Endothelial cell of umbilical vein (primary cell): ENCODE data around the gene TXK. TPM values are rescaled to one million over a fixed set of nuclear protein-coding genes. Genes with fewer than 3 reads are reported as not detected.

ENCODE experiments used
- BruUV-seq: library from RNA; stranded (reverse); fragments of 400-500 nt; replicated peaks from 2 replicates; lab custom pipeline; 2021; lab: Mats Ljungman, UMichigan
- CTCF ChIA-PET: fragments of 300-600, 350-600 bp; sonication (Branson Sonifier 250); formaldehyde crosslinking; loops from one replicate; lab custom pipeline; 2021; ENCODE audit warnings: antibody characterized with exemption, inconsistent platforms; lab: Charles Lee
- POLR2A ChIA-PET: fragments of 300-600, 350-600 bp; sonication (Branson Sonifier 250); formaldehyde crosslinking; loops from one replicate; lab custom pipeline; 2021; ENCODE audit warnings: antibody characterized with exemption, inconsistent platforms; lab: Charles Lee
- DNase-seq: peaks from one replicate; pipeline ENCODE4 v3.0.0-alpha.2; 2011; ENCODE audit warnings: low read depth, low spot score
- FAIRE-seq: peaks from 2 replicates; lab custom pipeline; 2011; peaks lifted over from hg19 to GRCh38; lab: Jason Lieb, UNC
- H2AFZ ChIP-seq: 2 replicates; pipeline ENCODE4 v1.6.0; 2012; ENCODE audit warnings: low read depth, low read length, control low read depth, inconsistent platforms
- H3K27ac ChIP-seq: 2 replicates; pipeline ENCODE4 v1.5.1; 2011; ENCODE audit warnings: low read depth, mild to moderate bottlenecking, control low read depth, low read length, moderate library complexity; ENCODE audit not compliant: insufficient read depth
- H3K27me3 ChIP-seq, 2 experiments: 2 replicates each; pipeline versions ENCODE4 v1.6.0 to v1.6.1; 2011; ENCODE audit warnings: low read length in 2 of 2, mixed read lengths in 1 of 2; ENCODE audit not compliant: control insufficient read depth in 2 of 2, insufficient read depth in 2 of 2
- H3K36me3 ChIP-seq, 2 experiments: 2 replicates in 1 of 2; 3 replicates in 1 of 2; pipeline ENCODE4 v1.5.1; 2011; ENCODE audit warnings: low read length in 2 of 2, mild to moderate bottlenecking in 1 of 2, moderate library complexity in 1 of 2; ENCODE audit not compliant: control insufficient read depth in 2 of 2, insufficient read depth in 2 of 2; ENCODE audit errors: extremely low read depth in 1 of 2
- H3K4me1 ChIP-seq: 3 replicates; pipeline ENCODE4 v1.5.1; 2011; ENCODE audit warnings: mild to moderate bottlenecking, low read length; ENCODE audit not compliant: control insufficient read depth, insufficient read depth; ENCODE audit errors: extremely low read depth
- H3K4me2 ChIP-seq: 2 replicates; pipeline ENCODE4 v1.6.1; 2011; ENCODE audit warnings: low read length, control low read depth, mixed read lengths; ENCODE audit not compliant: insufficient read depth
- H3K4me3 ChIP-seq, 3 experiments: fragments of 200-600 bp in 1 of 3; sonication (generic), shearing (Covaris generic) in 1 of 3; replicated peaks in 1 of 3; 2 replicates each; pipeline ENCODE4 v1.5.1; 2011 to 2016; ENCODE audit warnings: control low read depth in 3 of 3, low read length in 3 of 3, mild to moderate bottlenecking in 2 of 3, inconsistent platforms in 1 of 3, low read depth in 1 of 3, moderate library complexity in 1 of 3; ENCODE audit not compliant: insufficient read depth in 1 of 3
- H3K79me2 ChIP-seq: 2 replicates; pipeline ENCODE4 v1.6.0; 2012; ENCODE audit warnings: low read length, inconsistent platforms; ENCODE audit not compliant: control insufficient read depth, insufficient read depth
- H3K9ac ChIP-seq: replicated peaks from 2 replicates; pipeline ENCODE3; 2011; ENCODE audit warnings: low read length, control low read depth; ENCODE audit not compliant: insufficient read depth; ENCODE audit errors: extremely low read depth
- H3K9me1 ChIP-seq: replicated peaks from 3 replicates; pipeline ENCODE4 v1.6.0; 2011; ENCODE audit warnings: mild to moderate bottlenecking, low read length; ENCODE audit not compliant: control insufficient read depth, insufficient read depth; ENCODE audit errors: extremely low read depth
- H3K9me3 ChIP-seq: replicated peaks from 2 replicates; pipeline ENCODE4 v1.5.1; 2012; ENCODE audit warnings: low read length, inconsistent platforms; ENCODE audit not compliant: control insufficient read depth, insufficient read depth
- H4K20me1 ChIP-seq: replicated peaks from 2 replicates; pipeline ENCODE3; 2011; ENCODE audit warnings: mild to moderate bottlenecking, low read length; ENCODE audit not compliant: control insufficient read depth, insufficient read depth; ENCODE audit errors: extremely low read depth
- CTCF ChIP-seq, 2 donors: IDR thresholded peaks; 1 replicate in 1 of 2; 2 replicates in 1 of 2; pipeline ENCODE4 v1.5.1; 2011; ENCODE audit warnings: low read length in 2 of 2, mild to moderate bottlenecking in 2 of 2, moderate library complexity in 2 of 2, control low read depth in 1 of 2, inconsistent platforms in 1 of 2, low read depth in 1 of 2; ENCODE audit not compliant: insufficient read depth in 1 of 2; ENCODE audit errors: extremely low read depth in 1 of 2
- EZH2 ChIP-seq: IDR thresholded peaks from 2 replicates; pipeline ENCODE4 v1.6.1; 2012; ENCODE audit warnings: borderline replicate concordance, low read depth, mild to moderate bottlenecking, moderate library complexity, low read length, inconsistent platforms; ENCODE audit not compliant: severe bottlenecking
- JUN ChIP-seq: IDR thresholded peaks from 2 replicates; pipeline ENCODE4 v1.6.1; 2011; ENCODE audit warnings: borderline replicate concordance, low read depth; ENCODE audit not compliant: insufficient read length, insufficient read depth
- MAX ChIP-seq: IDR thresholded peaks from 2 replicates; pipeline ENCODE4 v1.6.1; 2011; ENCODE audit not compliant: insufficient read depth, insufficient read length
- POLR2A ChIP-seq: IDR thresholded peaks from 2 replicates; pipeline ENCODE4 v1.6.1; 2012; ENCODE audit warnings: low read depth, mild to moderate bottlenecking, control low read depth, low read length
- POLR2AphosphoS5 ChIP-seq: IDR thresholded peaks from 2 replicates; pipeline ENCODE4 v1.6.1; 2012; ENCODE audit warnings: low read depth, mild to moderate bottlenecking, control low read depth, low read length, moderate library complexity; ENCODE audit not compliant: insufficient read depth
- dilution Hi-C: fragments of 300-500 bp; cut with MboI; formaldehyde crosslinking; loops from one replicate; pipeline ENCODE4 v1.15.0; 2019; ENCODE audit warnings: low sequenced_read_pairs; ENCODE audit not compliant: extremely low pct_ligation_motif_present
- intact Hi-C: fragments of 100-400 bp; cut with micrococcal nuclease; formaldehyde crosslinking; loops from one replicate; pipeline ENCODE4 v1.10.0; 2022
- polyA plus RNA-seq, 4 experiments: library from polyadenylated mRNA; depleted of rRNA in 3 of 4; stranded (reverse) in 3 of 4; unstranded in 1 of 4; fragments of >200 nt; gene quantifications; 2 replicates each; pipeline versions ENCODE4 v1.2.1 to v1.2.3, GENCODE V29; 2011 to 2012; ENCODE audit warnings: missing spikeins in 1 of 4
- total RNA-seq: library from RNA; stranded (reverse); gene quantifications from 2 replicates; pipeline ENCODE4 v1.2.3, GENCODE V29; 2021

Gene TXK
- total and polyA plus RNA-seq, 2 donors (not counting 3 experiments of a cell fraction or from before 2014, with no cell fraction given) = 0.26 to 0.97 TPM

- no peaks in the 10 kb centered on the region for H4K20me1 ChIP-seq
- H3K9me1 ChIP-seq = no peaks in the 10 kb centered on the region
- CTCF ChIA-PET = no interaction called here
- no peaks in the 10 kb centered on the region for H3K36me3 ChIP-seq
- no peak for TF ChIP-seq POLR2A
- no peak for TF ChIP-seq POLR2AphosphoS5
- TF ChIP-seq EZH2 = no peak
- no peak for TF ChIP-seq CTCF (IDR thresholded peaks at IDR 0.05; ENCODE audit: extremely low read depth in 1 of 2, insufficient read depth in 1 of 2, low read depth in 1 of 2, low read length in 2 of 2)
- no peak for TF ChIP-seq MAX
- TF ChIP-seq JUN = no peak
- DNase-seq (no peak), FAIRE-seq (no peak)
- no peak overlapping the region for H3K9ac ChIP-seq
- no peaks in the 10 kb centered on the region for H3K4me1 ChIP-seq
- H3K9me3 ChIP-seq = no peaks in the 10 kb centered on the region
- dilution Hi-C loops (no loop called here), intact Hi-C loops (no loop called here)
- BruUV-seq = no TSS peak
- H3K27ac ChIP-seq = no peak overlapping the region
- H3K79me2 ChIP-seq = no peaks in the 10 kb centered on the region
- H3K4me3 ChIP-seq = no peak overlapping the region
- POLR2A ChIA-PET = no interaction called here
- H3K27me3 ChIP-seq = no peaks in the 10 kb centered on the region
- no peak overlapping the region for H2AFZ ChIP-seq
- H3K4me2 ChIP-seq = no peak overlapping the region
Observed at GRCh38 chr4:48027653-48028052, 106.4 kb downstream of the TXK start.
